Measurements from ENCODE around the gene ITPKA. TPM values are rescaled to one million over a fixed set of nuclear protein-coding genes. Genes with fewer than 3 reads are reported as not detected.

The ITPKA gene
- total RNA-seq, 4 donors from 2014 or later = 1.2 to 2.0 TPM; not detected in 2

- TF ChIP-seq, protein P1, sequence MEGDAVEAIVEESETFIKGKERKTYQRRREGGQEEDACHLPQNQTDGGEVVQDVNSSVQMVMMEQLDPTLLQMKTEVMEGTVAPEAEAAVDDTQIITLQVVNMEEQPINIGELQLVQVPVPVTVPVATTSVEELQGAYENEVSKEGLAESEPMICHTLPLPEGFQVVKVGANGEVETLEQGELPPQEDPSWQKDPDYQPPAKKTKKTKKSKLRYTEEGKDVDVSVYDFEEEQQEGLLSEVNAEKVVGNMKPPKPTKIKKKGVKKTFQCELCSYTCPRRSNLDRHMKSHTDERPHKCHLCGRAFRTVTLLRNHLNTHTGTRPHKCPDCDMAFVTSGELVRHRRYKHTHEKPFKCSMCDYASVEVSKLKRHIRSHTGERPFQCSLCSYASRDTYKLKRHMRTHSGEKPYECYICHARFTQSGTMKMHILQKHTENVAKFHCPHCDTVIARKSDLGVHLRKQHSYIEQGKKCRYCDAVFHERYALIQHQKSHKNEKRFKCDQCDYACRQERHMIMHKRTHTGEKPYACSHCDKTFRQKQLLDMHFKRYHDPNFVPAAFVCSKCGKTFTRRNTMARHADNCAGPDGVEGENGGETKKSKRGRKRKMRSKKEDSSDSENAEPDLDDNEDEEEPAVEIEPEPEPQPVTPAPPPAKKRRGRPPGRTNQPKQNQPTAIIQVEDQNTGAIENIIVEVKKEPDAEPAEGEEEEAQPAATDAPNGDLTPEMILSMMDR (IDR thresholded peaks at IDR 0.05) = no peak
- no peak for ATAC-seq (ENCODE audit: low FRiP score)
- DNase-seq (ENCODE audit: low spot score) = no peak
These were observed 9.4 kb downstream of the ITPKA start for GRCh38 chr15:41502795-41503668.

DNA sequence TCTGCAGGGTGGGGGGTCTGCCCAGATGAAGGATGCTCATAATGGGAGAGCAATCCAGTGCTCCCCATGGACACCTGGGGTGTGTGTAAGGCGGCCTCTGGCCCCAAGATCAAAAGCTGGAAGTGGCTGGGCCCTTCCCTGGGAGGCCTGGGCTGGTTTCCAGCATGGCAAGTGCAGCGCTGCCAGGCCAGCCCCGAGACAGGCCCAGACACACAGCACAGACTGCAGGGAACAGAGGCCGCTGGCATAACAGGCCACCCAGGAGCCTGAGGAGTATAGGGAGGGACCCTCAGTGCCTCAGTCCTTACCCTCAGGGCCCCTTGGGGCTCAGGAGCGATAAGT lies 10.0 kb downstream of the ITPKA start:
- TF ChIP-seq, protein P1 (IDR thresholded peaks at IDR 0.05) = no peak
- DNase-seq (ENCODE audit: low spot score) (no peak), ATAC-seq (ENCODE audit: low FRiP score) (no peak)

- TF ChIP-seq, protein P1 (IDR thresholded peaks at IDR 0.05) = no peak
- DNase-seq (ENCODE audit: low spot score) (no peak), ATAC-seq (ENCODE audit: low FRiP score) (no peak)
These were observed 11.2 kb downstream of the ITPKA start for GRCh38 chr15:41504751-41505492.

GRCh38 chr15:41505776-41506175 lies 12.1 kb downstream of the ITPKA start:
- DNase-seq (ENCODE audit: low spot score) (no peak), ATAC-seq (ENCODE audit: low FRiP score) (no peak)
- TF ChIP-seq, protein P1 (IDR thresholded peaks at IDR 0.05) = no peak

DNA sequence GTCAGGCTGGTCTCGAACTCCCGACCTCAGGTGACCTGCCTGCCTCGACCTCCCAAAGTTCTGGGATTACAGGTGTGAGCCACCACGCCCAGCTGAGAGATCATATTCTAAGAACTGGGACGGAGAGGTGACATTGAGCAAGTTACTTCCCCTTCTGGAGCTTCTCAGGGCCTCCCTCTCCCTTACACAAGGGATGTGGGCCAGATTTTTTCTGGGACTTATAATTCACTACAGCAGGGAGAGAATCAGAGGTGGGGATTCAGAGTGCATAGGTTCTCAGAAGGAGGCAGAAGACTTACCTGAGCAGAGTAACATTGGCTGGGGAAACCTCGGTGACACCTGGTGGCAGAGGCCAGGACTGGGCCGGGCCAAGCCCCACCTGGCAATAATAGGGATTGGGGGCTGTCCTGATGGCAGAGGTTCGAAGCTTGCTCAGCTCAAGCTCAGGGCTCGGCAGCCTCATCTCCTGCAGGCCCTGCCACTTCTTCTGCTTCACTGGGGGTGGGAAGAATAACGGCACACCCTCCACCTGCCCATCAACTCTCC lies 13.2 kb downstream of the ITPKA start:
- TF ChIP-seq, protein P1 (IDR thresholded peaks at IDR 0.05) = no peak
- DNase-seq (ENCODE audit: low spot score) (no peak), ATAC-seq (ENCODE audit: low FRiP score) (no peak)

GRCh38 chr15:41507820-41508290 lies 14.2 kb downstream of the ITPKA start:
- TF ChIP-seq, protein P1 (IDR thresholded peaks at IDR 0.05) = no peak
- ATAC-seq (ENCODE audit: low FRiP score) = no peak
- no peak for DNase-seq (ENCODE audit: low spot score)

All from omental fat pad (tissue), 4 donors.